HuH-7.5 (cell line): ENCODE data around the gene TMEM31.
"Not testable (repeated sequence)": the region's sequence is repeated elsewhere in the genome, so short reads cannot be mapped to it uniquely, and the experiment has no call there.

Experiments
- DNase-seq: peaks from one replicate; pipeline ENCODE4 v3.0.0; 2011; ENCODE audit warnings: low spot score

The TMEM31 gene

DNA sequence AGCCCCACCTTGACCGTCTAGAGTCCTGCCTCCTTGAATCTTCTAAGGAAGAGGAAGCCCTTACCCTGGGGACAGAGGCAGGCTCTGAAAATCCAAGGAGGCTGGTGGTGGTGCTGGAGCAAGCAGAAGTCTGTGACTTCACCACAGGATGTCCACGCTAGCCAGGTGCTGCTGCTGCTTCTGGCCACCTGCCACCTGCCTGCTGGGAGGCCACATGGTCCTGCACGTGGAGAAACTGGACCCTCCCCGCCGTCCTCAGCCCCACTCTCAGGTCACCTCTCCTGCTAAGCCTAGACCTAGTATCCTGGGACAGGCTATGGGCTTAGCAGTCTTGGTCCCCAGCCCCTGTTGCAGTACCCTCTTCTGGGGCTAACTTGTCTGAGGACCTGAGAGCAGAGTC, 15.8 kb downstream of the TMEM31 start:
- DNase-seq: no peak

- no peak for DNase-seq
Measured at GRCh38 chrX:103727115-103727514, 16.4 kb downstream of the TMEM31 start.

DNA sequence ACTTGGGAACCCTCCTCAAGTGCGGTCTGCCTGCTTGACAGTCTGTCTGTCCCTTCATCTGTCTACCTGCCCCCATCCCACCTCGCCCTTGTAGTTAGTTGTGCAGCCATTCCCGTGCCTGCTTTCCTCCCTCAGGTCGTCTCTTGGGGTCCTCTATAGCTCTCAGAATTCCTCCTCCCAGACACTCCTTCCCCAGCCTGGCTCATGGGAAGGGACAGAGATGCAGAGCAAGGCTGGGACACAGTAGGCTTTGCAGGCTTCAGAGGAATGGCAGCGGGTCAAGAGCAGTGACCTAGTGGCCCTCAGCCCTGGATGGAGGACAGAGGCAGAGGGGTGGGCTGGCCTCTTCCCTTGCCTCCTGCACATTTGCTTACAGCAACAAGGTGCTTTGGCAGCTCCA, 18.3 kb downstream of the TMEM31 start:
- no peak for DNase-seq

- no peak for DNase-seq
Measured at GRCh38 chrX:103730147-103730795, 19.6 kb downstream of the TMEM31 start.

DNA sequence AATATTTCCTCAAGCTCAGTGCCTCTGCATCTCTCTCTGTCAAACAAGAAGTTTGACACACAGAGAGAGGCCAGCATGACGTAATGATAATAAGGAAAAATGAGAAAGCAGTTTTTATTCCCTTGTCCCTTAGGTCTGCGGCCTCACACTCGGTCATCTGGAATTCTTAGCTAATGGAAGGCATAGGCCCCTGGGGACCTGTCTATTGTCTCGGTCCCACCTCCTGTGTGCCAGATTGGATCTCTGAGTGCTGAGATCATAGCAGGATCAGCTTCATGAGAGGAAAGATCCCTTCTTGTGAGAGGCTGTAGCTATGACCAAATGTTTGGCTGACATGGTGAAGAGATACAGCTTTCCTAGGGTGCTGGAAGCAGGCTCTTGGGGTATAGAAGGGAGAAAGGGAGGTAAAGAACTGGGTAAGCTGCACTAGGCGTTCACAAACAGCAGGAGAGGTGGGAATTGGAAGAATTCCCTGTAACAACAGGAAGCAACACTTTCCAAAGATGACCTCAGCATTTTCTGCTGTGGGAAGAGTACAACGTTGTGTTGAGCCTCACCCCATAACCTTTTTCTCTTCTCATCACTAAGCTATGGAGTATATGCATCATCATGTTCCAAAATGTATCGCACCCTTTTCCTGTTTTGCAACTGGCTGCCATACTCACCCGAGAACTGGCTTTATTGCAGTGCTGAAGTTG, 20.2 kb downstream of the TMEM31 start:
- DNase-seq: no peak

DNA sequence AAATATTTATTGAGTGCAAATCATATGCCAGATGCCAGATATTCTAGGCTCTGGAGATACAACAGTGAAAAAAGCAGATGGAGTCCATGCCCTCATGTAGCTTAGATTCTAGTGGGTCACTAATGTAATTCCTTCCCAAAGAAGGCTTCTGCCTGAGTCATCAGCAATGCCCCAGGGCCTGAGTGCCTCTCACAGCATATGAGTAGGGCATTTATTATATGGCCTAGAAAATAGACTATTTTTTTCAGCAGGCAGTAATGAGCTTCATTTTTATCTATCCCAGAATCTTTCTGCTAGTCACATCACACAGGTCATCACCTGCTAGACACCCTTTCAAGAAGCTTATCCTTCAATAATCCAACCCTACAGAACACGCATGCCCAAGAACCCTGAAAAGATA, 22.3 kb downstream of the TMEM31 start:
- no peak for DNase-seq

DNA sequence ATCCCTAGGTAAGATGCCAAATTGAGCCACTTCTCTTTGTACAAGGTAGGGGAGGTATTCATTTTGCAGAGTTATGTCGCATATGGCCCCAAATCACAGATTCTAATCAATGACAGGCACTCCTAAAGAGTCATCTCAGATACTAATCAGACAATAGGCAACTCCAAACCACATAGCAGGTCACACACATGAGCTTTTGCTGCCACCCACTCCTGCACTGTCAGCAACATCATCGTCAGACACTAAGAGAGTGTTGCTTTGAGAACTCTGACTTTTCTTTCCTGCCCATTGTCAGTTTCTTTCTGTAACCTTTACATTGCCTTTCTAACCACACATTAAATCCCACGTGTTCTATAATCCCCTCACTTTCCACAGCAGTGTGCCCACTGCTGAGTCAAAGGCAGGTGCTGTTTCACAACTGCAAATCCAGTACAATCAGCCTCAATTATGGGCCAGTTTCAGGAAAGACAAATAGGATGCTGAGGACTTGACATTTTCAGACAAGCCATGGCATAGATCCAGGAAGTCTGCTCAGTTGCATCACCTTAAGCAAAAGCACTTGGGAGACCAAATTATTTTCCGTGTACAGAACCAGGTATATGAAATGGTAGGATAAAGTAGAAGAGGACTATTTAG, 23.5 kb downstream of the TMEM31 start:
- DNase-seq: no peak

DNA sequence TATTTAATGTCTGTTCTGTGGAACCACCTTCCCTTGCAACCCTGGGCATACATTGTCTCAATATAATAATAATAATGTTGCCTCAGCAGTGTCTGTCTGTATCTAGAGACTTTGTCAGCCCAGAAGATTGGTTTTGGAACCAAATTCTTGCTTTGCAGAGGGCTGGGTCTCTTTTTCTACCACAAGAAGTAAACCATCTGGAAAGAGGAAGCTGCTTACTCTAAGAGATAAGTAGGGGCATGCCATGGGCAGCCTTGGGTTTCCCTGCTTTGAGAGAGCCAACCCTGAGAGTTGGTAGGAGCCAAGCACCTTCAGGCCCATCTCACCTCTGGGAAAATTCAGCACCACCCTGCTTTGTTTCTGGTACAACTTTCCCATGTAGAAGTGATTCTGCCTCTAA, 27.0 kb downstream of the TMEM31 start:
- DNase-seq: no peak

DNA sequence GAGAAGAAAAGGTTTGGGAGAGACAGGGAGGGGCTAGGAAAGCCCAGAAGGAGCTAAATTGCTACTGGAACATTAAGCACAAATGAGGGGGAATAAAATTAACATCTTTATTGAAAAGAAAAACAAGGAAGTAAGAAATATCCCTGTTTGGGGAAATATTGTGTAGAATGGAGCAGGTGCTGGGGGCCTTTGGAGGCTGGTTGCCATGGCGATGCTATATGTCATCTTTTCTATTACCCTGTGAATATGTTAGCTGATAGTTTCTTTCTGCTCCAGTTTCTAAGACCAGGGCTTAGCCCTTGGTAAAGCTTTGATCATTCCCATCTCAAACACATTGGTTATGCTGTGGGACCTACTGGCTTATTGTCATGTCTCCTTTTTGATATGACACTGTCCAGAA, 28.7 kb downstream of the TMEM31 start:
- no peak for DNase-seq

GRCh38 chrX:103741879-103742278, 31.2 kb downstream of the TMEM31 start:
- no peak for DNase-seq

DNA sequence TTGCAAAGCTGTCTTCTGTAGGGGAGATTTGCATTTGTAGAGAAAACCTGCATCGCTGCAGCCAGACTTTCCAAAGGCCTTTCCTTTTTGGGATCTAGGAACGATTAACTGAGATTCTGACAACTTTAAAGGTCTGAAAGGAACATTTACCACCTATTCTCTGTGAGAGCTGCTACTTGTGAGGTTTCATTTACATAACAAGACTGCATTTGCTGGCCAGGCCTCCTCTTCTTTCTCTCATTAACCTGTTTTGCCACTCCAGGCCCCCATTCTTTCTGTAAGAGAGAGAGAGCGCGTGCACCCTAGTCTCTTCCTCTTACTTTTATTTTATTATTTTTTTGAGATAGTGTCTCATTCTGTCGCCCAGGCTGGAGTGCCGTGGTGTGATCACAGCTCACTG, 31.6 kb downstream of the TMEM31 start:
- DNase-seq: no peak

DNA sequence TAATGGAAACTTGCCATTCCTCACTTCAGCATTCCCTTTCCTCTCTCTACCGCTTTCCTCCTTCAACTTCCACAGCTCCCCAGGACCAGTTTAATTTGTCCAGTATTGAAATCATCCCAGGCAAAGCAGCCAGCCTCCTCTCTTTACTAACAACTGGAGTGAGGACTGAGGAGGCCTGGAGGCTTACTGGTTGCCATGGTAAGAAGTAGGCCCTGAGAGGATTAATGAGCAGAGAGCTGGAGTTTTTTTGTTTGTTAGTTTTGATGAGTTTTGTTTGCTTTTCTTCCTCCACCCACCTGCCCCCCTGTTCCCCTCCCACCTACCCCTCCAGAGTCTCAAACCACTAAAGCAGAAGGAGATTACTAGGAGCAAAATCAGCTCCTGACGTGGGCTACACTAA, 36.5 kb downstream of the TMEM31 start:
- no peak for DNase-seq

- no peak for DNase-seq
Measured at GRCh38 chrX:103754401-103754800, 43.7 kb downstream of the TMEM31 start.

DNA sequence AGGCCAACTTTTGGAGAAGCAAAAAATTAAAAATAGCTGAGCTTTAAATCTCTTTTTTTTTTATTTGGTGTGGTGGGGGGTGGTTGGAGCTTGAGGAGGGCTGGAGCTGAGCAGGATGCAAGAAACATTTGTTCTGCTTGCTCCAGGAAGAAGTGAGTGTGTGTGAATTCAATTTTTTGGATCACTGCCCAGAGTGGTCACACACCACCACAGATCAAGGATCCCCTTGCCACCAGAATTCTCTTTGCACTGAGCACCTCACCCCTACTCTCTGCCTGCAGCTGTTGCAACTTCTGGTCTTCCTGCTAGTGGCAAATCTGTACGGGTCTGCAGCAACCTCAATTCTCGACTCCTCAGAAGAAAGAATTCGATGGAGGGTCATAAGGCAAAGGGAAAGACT, 46.0 kb downstream of the TMEM31 start:
- DNase-seq: no peak

DNA sequence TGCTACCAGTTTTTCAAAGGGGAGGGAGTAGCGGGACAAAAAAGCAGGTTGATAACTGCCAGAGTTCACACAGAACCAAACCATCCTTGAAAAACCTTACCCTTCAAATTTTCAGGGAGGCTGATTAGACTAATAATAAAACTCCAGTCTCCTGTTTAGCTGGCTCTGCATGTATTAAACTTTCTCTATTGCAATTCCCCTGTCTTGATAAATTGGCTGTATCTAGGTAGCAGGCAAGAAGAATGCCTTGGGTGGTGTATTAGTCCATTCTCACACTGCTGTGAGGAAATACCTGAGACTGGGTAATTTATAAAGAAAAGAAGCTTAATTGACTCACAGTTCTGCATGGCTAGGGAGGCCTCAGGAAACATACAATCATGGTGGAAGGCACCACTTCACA, 47.8 kb downstream of the TMEM31 start:
- no peak for DNase-seq

- DNase-seq: not testable (repeated sequence)
Measured at GRCh38 chrX:103763541-103763940, 52.8 kb downstream of the TMEM31 start.
